ENCODE results near the gene PHGDH.

PHGDH gene

GRCh38 chr1:119731060-119731459, 19.3 kb downstream of the PHGDH start:
- Histone ChIP-seq H3K27me3 (ENCODE audit: insufficient read depth, poor library complexity, severe bottlenecking) (no peaks in the 10 kb centered on the region), H3K4me3 (replicated peaks; ENCODE audit: insufficient read depth, low read length) (no peak overlapping the region), H3K27ac (replicated peaks) (no peak overlapping the region)
- no peak for DNase-seq (ENCODE audit: low read depth in 1 of 2, low spot score in 1 of 2)
- no peak for TF ChIP-seq CTCF (IDR thresholded peaks at IDR 0.05; ENCODE audit: insufficient read depth, low read length)
- TF ChIP-seq GABPA (IDR thresholded peaks at IDR 0.05; ENCODE audit: low read depth), result no peak
- no peak for TF ChIP-seq POLR2AphosphoS5 (IDR thresholded peaks at IDR 0.05; ENCODE audit: low read depth)
- no peak for TF ChIP-seq SPI1 (IDR thresholded peaks at IDR 0.05; ENCODE audit: borderline replicate concordance, low read depth)
- no peak for TF ChIP-seq REST (IDR thresholded peaks at IDR 0.05; ENCODE audit: insufficient replicate concordance, low read depth)

GRCh38 chr1:119731741-119732430, 20.2 kb downstream of the PHGDH start:
- H3K4me3 ChIP-seq (replicated peaks; ENCODE audit: insufficient read depth, low read length), result no peak overlapping the region
- no peak overlapping the region for H3K27ac ChIP-seq (replicated peaks)
- H3K27me3 ChIP-seq (ENCODE audit: insufficient read depth, poor library complexity, severe bottlenecking), result no peaks in the 10 kb centered on the region
- no peak for DNase-seq (ENCODE audit: low read depth in 1 of 2, low spot score in 1 of 2)
- TF ChIP-seq GABPA (IDR thresholded peaks at IDR 0.05; ENCODE audit: low read depth) (no peak), REST (IDR thresholded peaks at IDR 0.05; ENCODE audit: insufficient replicate concordance, low read depth) (no peak), SPI1 (IDR thresholded peaks at IDR 0.05; ENCODE audit: borderline replicate concordance, low read depth) (no peak), CTCF (IDR thresholded peaks at IDR 0.05; ENCODE audit: insufficient read depth, low read length) (no peak), POLR2AphosphoS5 (IDR thresholded peaks at IDR 0.05; ENCODE audit: low read depth) (no peak)

- Histone ChIP-seq H3K27me3 (ENCODE audit: insufficient read depth, poor library complexity, severe bottlenecking) (no peaks in the 10 kb centered on the region), H3K4me3 (replicated peaks; ENCODE audit: insufficient read depth, low read length) (no peak overlapping the region), H3K27ac (replicated peaks) (no peak overlapping the region)
- no peak for TF ChIP-seq REST (IDR thresholded peaks at IDR 0.05; ENCODE audit: insufficient replicate concordance, low read depth)
- DNase-seq (ENCODE audit: low read depth in 1 of 2, low spot score in 1 of 2), result no peak
Observed at GRCh38 chr1:119732465-119733168, 20.9 kb downstream of the PHGDH start.

All from HL-60 (cell line).